CD4-positive, alpha-beta T cell (primary cell): ENCODE data around the gene PREP. TPM values are rescaled to one million over a fixed set of nuclear protein-coding genes. Genes with fewer than 3 reads are reported as not detected.

Experiments
- ATAC-seq: fragments of 200-7000 bp; cut with Tn5 transposase; one replicate; pipeline ENCODE4 v1.10.0; 2022; ENCODE audit warnings: mild to moderate bottlenecking; ENCODE audit not compliant: poor library complexity
- CTCF ChIA-PET: fragments of 350-600 bp; sonication (Branson Sonifier 250); formaldehyde crosslinking; loops from one replicate; lab custom pipeline; 2021; ENCODE audit warnings: antibody characterized with exemption, inconsistent platforms; lab: Charles Lee
- POLR2A ChIA-PET: fragments of 350-600 bp; sonication (Branson Sonifier 250); formaldehyde crosslinking; loops from one replicate; lab custom pipeline; 2021; ENCODE audit warnings: antibody characterized with exemption, inconsistent platforms; lab: Charles Lee
- DNase-seq, 14 experiments: peaks; one replicate each; pipeline ENCODE4 v3.0.0-alpha.2; 2013 to 2020; ENCODE audit warnings: mixed read lengths in 2 of 14
- H3K27ac ChIP-seq, 2 donors: one replicate each; pipeline versions ENCODE4 v1.5.1 to v1.7.0; 2013; ENCODE audit warnings: low read length in 2 of 2, low read depth in 1 of 2, mild to moderate bottlenecking in 1 of 2
- H3K27me3 ChIP-seq, 2 experiments: 1 replicate in 1 of 2; 2 replicates in 1 of 2; pipeline versions ENCODE4 v1.6.1 to v1.7.0; 2013; ENCODE audit warnings: low read length in 2 of 2, control low read depth in 1 of 2, mild to moderate bottlenecking in 1 of 2, moderate library complexity in 1 of 2; ENCODE audit not compliant: insufficient read depth in 2 of 2, control insufficient read depth in 1 of 2
- H3K36me3 ChIP-seq: one replicate; pipeline ENCODE4 v1.6.1; 2013; ENCODE audit warnings: low read length, control low read depth; ENCODE audit not compliant: insufficient read depth
- H3K4me1 ChIP-seq: one replicate; pipeline ENCODE4 v1.6.1; 2013; ENCODE audit warnings: low read length, control low read depth; ENCODE audit not compliant: insufficient read depth
- H3K4me3 ChIP-seq: one replicate; pipeline ENCODE4 v1.5.1; 2013; ENCODE audit warnings: mild to moderate bottlenecking, low read length, moderate library complexity
- H3K9me3 ChIP-seq, 2 experiments: 1 replicate in 1 of 2; 2 replicates in 1 of 2; pipeline versions ENCODE4 v1.6.1 to v1.7.0; 2013; ENCODE audit warnings: low read length in 2 of 2, mild to moderate bottlenecking in 2 of 2, control low read depth in 1 of 2, moderate library complexity in 1 of 2; ENCODE audit not compliant: control insufficient read depth in 1 of 2, insufficient read depth in 1 of 2
- H3K27ac Mint-ChIP-seq: one replicate; pipeline ENCODE4 v1.8.0; 2020; ENCODE audit warnings: mixed read lengths
- H3K27me3 Mint-ChIP-seq: one replicate; pipeline ENCODE4 v1.8.0; 2021; ENCODE audit warnings: mixed read lengths
- H3K36me3 Mint-ChIP-seq: one replicate; pipeline ENCODE4 v1.8.0; 2021; ENCODE audit warnings: low read depth, mixed read lengths
- H3K4me1 Mint-ChIP-seq: one replicate; pipeline ENCODE4 v1.8.0; 2021; ENCODE audit warnings: low read depth, mixed read lengths
- H3K4me3 Mint-ChIP-seq: one replicate; pipeline ENCODE4 v1.8.0; 2020; ENCODE audit warnings: mild to moderate bottlenecking, mixed read lengths
- H3K9me3 Mint-ChIP-seq: one replicate; pipeline ENCODE4 v1.8.0; 2020; ENCODE audit warnings: mixed read lengths
- intact Hi-C, 2 experiments: fragments of 100-400 bp; cut with DNase I in 1 of 2; cut with micrococcal nuclease in 1 of 2; formaldehyde crosslinking; loops; one replicate each; pipeline versions ENCODE4 v1.15.1 to v1.9.0; 2023 to 2025; cut with DNase I, micrococcal nuclease
- total RNA-seq, 174 experiments: library from RNA in 2 of 174; stranded (reverse) in 2 of 174; gene quantifications; one replicate each; pipeline ENCODE4 v1.2.3 and lab custom pipeline; 2021 to 2026
- TF ChIP-seq, protein P1 (sequence below): fragments of 200-600 bp; IDR thresholded peaks from one replicate; pipeline ENCODE4 v1.8.0; 2022; ENCODE audit warnings: antibody characterized with exemption, mild to moderate bottlenecking

Gene PREP
- total RNA-seq, 2 experiments from 2014 or later: 14.9 to 15.6 TPM

DNA sequence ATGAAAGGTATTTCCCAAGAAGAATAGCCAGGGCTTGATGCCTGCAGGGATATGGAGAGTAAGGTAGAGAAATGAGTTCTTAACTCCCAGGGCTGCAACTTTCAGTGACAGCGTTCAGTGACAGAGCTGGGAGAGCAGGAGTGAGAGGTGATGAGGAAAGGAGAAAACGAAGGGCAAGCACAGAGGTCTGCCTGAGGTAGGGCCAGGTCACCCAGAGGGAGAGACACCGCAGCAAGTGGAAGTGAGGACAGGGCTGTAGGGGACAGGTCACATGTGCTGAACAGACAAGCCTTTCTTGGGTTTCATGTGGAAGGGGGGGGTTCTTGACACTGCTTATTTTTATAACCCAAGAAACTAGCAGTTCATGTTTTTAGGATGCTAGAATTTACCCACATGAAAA, 72.5 kb downstream of the PREP start:
- Histone ChIP-seq H3K9me3 (no peaks in the 10 kb centered on the region), H3K27ac (no peak overlapping the region), H3K27me3 (no peaks in the 10 kb centered on the region), H3K4me3 (no peak overlapping the region), H3K36me3 (peaks cover 80% of the 10 kb centered on the region), H3K4me1 (no peaks in the 10 kb centered on the region)
- TF ChIP-seq, protein P1, sequence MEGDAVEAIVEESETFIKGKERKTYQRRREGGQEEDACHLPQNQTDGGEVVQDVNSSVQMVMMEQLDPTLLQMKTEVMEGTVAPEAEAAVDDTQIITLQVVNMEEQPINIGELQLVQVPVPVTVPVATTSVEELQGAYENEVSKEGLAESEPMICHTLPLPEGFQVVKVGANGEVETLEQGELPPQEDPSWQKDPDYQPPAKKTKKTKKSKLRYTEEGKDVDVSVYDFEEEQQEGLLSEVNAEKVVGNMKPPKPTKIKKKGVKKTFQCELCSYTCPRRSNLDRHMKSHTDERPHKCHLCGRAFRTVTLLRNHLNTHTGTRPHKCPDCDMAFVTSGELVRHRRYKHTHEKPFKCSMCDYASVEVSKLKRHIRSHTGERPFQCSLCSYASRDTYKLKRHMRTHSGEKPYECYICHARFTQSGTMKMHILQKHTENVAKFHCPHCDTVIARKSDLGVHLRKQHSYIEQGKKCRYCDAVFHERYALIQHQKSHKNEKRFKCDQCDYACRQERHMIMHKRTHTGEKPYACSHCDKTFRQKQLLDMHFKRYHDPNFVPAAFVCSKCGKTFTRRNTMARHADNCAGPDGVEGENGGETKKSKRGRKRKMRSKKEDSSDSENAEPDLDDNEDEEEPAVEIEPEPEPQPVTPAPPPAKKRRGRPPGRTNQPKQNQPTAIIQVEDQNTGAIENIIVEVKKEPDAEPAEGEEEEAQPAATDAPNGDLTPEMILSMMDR: no peak
- Mint-ChIP-seq H3K36me3 (peaks cover 96% of the 10 kb centered on the region), H3K27ac (no peak overlapping the region), H3K27me3 (no peaks in the 10 kb centered on the region), H3K9me3 (no peaks in the 10 kb centered on the region), H3K4me3 (no peak overlapping the region), H3K4me1 (no peaks in the 10 kb centered on the region)
- POLR2A ChIA-PET: no interaction called here
- CTCF ChIA-PET: no interaction called here
- ATAC-seq: no peak
- intact Hi-C loops: no loop called here
- no peak for DNase-seq

DNA sequence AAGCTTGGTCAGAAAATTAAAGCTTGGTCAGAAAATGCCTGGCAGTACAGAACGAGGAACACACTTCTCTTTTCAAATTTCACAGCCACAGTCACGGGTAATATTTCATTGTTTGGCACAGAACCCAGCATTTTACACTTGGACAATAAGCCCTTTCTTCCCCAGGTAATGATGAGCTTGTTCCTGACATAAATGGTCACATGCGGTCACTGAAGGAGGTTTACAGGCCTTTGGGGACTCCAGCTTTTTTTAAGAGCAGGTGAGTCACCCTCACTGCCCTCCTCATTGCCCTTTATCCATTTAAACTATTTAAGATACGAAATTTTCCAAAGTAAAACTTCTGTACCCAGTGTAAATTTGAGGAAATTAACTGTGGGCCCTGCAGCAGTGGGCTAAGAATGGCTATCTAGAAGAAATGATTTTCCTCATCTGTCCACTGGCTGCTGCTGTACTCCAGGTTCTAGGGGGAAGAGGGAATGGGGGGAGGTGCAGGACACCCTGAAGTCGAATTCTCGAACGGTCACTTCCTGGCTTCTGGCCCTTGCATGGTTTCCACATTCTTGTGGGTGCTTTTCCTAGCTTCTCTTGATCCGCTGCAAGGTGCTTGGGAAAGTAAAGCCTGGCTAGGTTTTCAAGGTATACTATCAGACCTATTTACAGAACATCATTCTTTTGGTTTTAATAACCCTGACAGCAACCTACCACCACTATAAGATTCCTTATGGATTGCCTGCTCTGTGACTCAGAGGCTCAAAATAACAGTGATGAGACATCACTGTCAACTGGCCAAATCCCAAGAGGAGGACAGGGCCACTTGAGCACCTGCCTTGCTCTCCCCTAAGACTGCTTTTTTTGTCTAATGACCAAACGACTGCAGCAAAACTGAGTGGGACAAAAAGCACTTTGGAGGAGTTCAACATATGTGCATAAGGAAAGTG, 75.8 kb downstream of the PREP start:
- no peaks in the 10 kb centered on the region for H3K27me3 Mint-ChIP-seq
- intact Hi-C loops: no loop called here
- no peaks in the 10 kb centered on the region for H3K4me1 Mint-ChIP-seq
- H3K27ac ChIP-seq: no peak overlapping the region
- no peaks in the 10 kb centered on the region for H3K9me3 ChIP-seq
- DNase-seq (no peak), ATAC-seq (no peak)
- no peak overlapping the region for H3K4me3 Mint-ChIP-seq
- H3K27me3 ChIP-seq: no peaks in the 10 kb centered on the region
- TF ChIP-seq, protein P1: no peak
- H3K4me3 ChIP-seq: no peak overlapping the region
- no peaks in the 10 kb centered on the region for H3K4me1 ChIP-seq
- no peak overlapping the region for H3K27ac Mint-ChIP-seq
- ChIA-PET POLR2A (no interaction called here), CTCF (no interaction called here)
- H3K36me3 ChIP-seq: peaks cover 86% of the 10 kb centered on the region
- no peaks in the 10 kb centered on the region for H3K9me3 Mint-ChIP-seq
- peaks cover 95% of the 10 kb centered on the region for H3K36me3 Mint-ChIP-seq

DNA sequence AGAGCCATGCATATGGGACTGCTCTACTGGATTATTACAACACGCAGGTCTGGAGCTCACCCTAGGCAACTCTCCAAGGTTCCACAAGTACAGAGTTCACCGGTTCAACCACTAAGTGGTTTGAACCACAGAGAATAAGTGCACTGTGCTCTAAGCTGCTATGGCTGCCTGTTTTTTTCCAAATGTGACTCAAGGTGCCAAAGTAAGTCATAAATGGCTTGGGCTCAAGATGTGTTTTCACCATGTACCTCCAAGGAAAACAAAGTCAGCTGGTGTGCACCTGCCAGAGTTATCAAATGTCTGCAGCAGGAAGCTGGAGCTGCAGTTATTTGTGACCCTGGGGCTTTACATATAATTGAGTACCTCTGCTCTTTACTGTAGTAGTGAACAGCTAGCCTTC, 76.7 kb downstream of the PREP start:
- no peak for DNase-seq
- CTCF ChIA-PET: no interaction called here
- Histone ChIP-seq H3K4me3 (no peak overlapping the region), H3K9me3 (no peaks in the 10 kb centered on the region), H3K27me3 (no peaks in the 10 kb centered on the region), H3K4me1 (no peaks in the 10 kb centered on the region), H3K36me3 (peaks cover 85% of the 10 kb centered on the region), H3K27ac (no peak overlapping the region)
- ATAC-seq: no peak
- Mint-ChIP-seq H3K4me3 (no peak overlapping the region), H3K4me1 (no peaks in the 10 kb centered on the region), H3K9me3 (no peaks in the 10 kb centered on the region), H3K27me3 (no peaks in the 10 kb centered on the region), H3K27ac (no peak overlapping the region), H3K36me3 (peaks cover 95% of the 10 kb centered on the region)
- TF ChIP-seq, protein P1: no peak
- intact Hi-C loops: no loop called here
- POLR2A ChIA-PET: no interaction called here
